HepG2 (cell line): Measurements from ENCODE around the gene MYPN. TPM values are rescaled to one million over a fixed set of nuclear protein-coding genes. Genes with fewer than 3 reads are reported as not detected.
A peak's percentile ranks its signal among the peaks of the same experiment; 100 is the strongest.

Experiments
- ATAC-seq: fragments of 200-7000 bp; cut with Tn5 transposase; 3 replicates; pipeline ENCODE4 v1.9.1; 2020; ENCODE audit warnings: mild to moderate bottlenecking, moderate library complexity
- BruUV-seq: library from RNA; stranded (reverse); fragments of 400-500 nt; replicated peaks from 2 replicates; lab custom pipeline; 2021; lab: Mats Ljungman, UMichigan
- CTCF ChIA-PET: fragments of 300-600 bp; formaldehyde crosslinking; extraction: SDS; loops from one replicate; lab custom pipeline; 2021; ENCODE audit warnings: low total read pairs, inconsistent platforms, low intra/inter-chr PET ratio; lab: Yijun Ruan, JAX
- POLR2A ChIA-PET: fragments of 350-600 bp; sonication (Branson Sonifier 250); formaldehyde crosslinking; loops from one replicate; lab custom pipeline; 2020; ENCODE audit warnings: antibody characterized with exemption, inconsistent platforms; lab: Yijun Ruan, JAX
- DNase-seq: peaks from one replicate; pipeline ENCODE4 v3.0.0-alpha.2; 2015; ENCODE audit warnings: low spot score
- FAIRE-seq: peaks from 3 replicates; lab custom pipeline; 2011; peaks lifted over from hg19 to GRCh38; lab: Jason Lieb, UNC
- H2AFZ ChIP-seq: one replicate; pipeline ENCODE4 v1.6.1; 2011; ENCODE audit warnings: low read length, inconsistent platforms
- H3K27ac ChIP-seq: fragments of 300-600 bp; 3 replicates; pipeline ENCODE4 v1.8.0; 2011; ENCODE audit warnings: mixed run types, mild to moderate bottlenecking, mixed read lengths, low read length, inconsistent platforms; ENCODE audit not compliant: insufficient read depth; ENCODE audit errors: extremely low read length
- H3K27me3 ChIP-seq, 2 experiments: fragments of 200-600 bp in 1 of 2; 2 replicates in 1 of 2; 3 replicates in 1 of 2; pipeline versions ENCODE4 v1.6.0 to v1.8.0; 2011; ENCODE audit warnings: low read length in 2 of 2, mild to moderate bottlenecking in 2 of 2, moderate library complexity in 2 of 2, inconsistent platforms in 1 of 2; ENCODE audit not compliant: insufficient read depth in 2 of 2, control insufficient read depth in 1 of 2
- H3K36me3 ChIP-seq, 2 experiments: fragments of 200-600 bp in 1 of 2; replicated peaks in 1 of 2; 2 replicates in 1 of 2; 3 replicates in 1 of 2; pipeline versions ENCODE4 v1.5.1 to v1.8.0; 2011; ENCODE audit warnings: low read length in 2 of 2, inconsistent platforms in 1 of 2; ENCODE audit not compliant: insufficient read depth in 2 of 2, control insufficient read depth in 1 of 2
- H3K4me1 ChIP-seq: 2 replicates; pipeline ENCODE4 v1.5.1; 2012; ENCODE audit warnings: low read length, inconsistent platforms; ENCODE audit not compliant: insufficient read depth
- H3K4me2 ChIP-seq: 2 replicates; pipeline ENCODE4 v1.6.0; 2011; ENCODE audit warnings: low read depth, low read length, inconsistent platforms
- H3K4me3 ChIP-seq, 3 experiments: fragments of 200-600 bp in 1 of 3; sonication (generic), shearing (Covaris generic) in 1 of 3; replicated peaks in 1 of 3; 2 replicates each; pipeline ENCODE4 v1.5.1; 2011 to 2016; ENCODE audit warnings: low read length in 3 of 3, inconsistent platforms in 2 of 3, low read depth in 2 of 3, mild to moderate bottlenecking in 2 of 3, control low read depth in 1 of 3, mixed read lengths in 1 of 3; ENCODE audit not compliant: insufficient read depth in 1 of 3
- H3K79me2 ChIP-seq: one replicate; pipeline ENCODE4 v1.6.1; 2011; ENCODE audit warnings: low read length, inconsistent platforms; ENCODE audit not compliant: insufficient read depth
- H3K9ac ChIP-seq: 2 replicates; pipeline ENCODE4 v1.6.0; 2011; ENCODE audit warnings: mild to moderate bottlenecking, low read depth, low read length, inconsistent platforms; ENCODE audit not compliant: insufficient read depth
- H3K9me3 ChIP-seq: 2 replicates; pipeline ENCODE4 v1.5.1; 2012; ENCODE audit warnings: mild to moderate bottlenecking, low read length
- H4K20me1 ChIP-seq: 2 replicates; pipeline ENCODE4 v1.6.0; 2011; ENCODE audit warnings: inconsistent platforms, mild to moderate bottlenecking, low read length, moderate library complexity; ENCODE audit not compliant: insufficient read depth
- HDAC2 ChIP-seq: sonication (generic); formaldehyde crosslinking; IDR thresholded peaks from 2 replicates; pipeline ENCODE4 v1.4.0; 2020; ENCODE audit warnings: missing genetic modification reagents
- HOXA9 ChIP-seq: sonication (generic); formaldehyde crosslinking; IDR thresholded peaks from 2 replicates; pipeline ENCODE4 v1.8.1; 2022; ENCODE audit warnings: missing genetic modification reagents, mild to moderate bottlenecking, moderate library complexity, borderline replicate concordance
- IRF2 ChIP-seq: IDR thresholded peaks from 2 replicates; pipeline ENCODE4 v1.6.1; 2018; ENCODE audit warnings: missing genetic modification reagents, missing compliant biosample characterization
- NFE2L2 ChIP-seq: fragments of 150-350 bp; IDR thresholded peaks from 2 replicates; pipeline ENCODE4 v1.6.1; 2014; ENCODE audit warnings: low read length
- NKX3-1 ChIP-seq: sonication (generic); formaldehyde crosslinking; IDR thresholded peaks from 2 replicates; pipeline ENCODE4 v1.5.0; 2020; ENCODE audit warnings: missing genetic modification reagents
- SAP130 ChIP-seq: IDR thresholded peaks from 2 replicates; pipeline ENCODE4 v1.6.1; 2016; ENCODE audit warnings: low read depth
- SIN3A ChIP-seq: IDR thresholded peaks from 2 replicates; pipeline ENCODE4 v1.6.1; 2011; ENCODE audit warnings: low read depth, mild to moderate bottlenecking, control low read depth, low read length, borderline replicate concordance
- ZMYM3 ChIP-seq: sonication (generic); formaldehyde crosslinking; IDR thresholded peaks from 2 replicates; pipeline ENCODE4 v1.5.1; 2020; ENCODE audit warnings: mild to moderate bottlenecking, missing genetic modification reagents
- ZNF431 ChIP-seq: sonication (generic); formaldehyde crosslinking; IDR thresholded peaks from 2 replicates; pipeline ENCODE4 v1.9.0; 2022; ENCODE audit warnings: missing genetic modification reagents, low read depth, mild to moderate bottlenecking, borderline replicate concordance
- ZNF550 ChIP-seq: sonication (generic); formaldehyde crosslinking; IDR thresholded peaks from 2 replicates; pipeline ENCODE4 v1.4.0; 2020; ENCODE audit warnings: mild to moderate bottlenecking, missing genetic modification reagents, borderline replicate concordance
- ZNF614 ChIP-seq: IDR thresholded peaks from 2 replicates; pipeline ENCODE4 v1.6.1; 2018; ENCODE audit warnings: missing biosample characterization, missing genetic modification reagents, inconsistent platforms, borderline replicate concordance
- ZNF670 ChIP-seq: sonication (generic); formaldehyde crosslinking; IDR thresholded peaks from 2 replicates; pipeline ENCODE4 v1.8.0; 2022; ENCODE audit warnings: mild to moderate bottlenecking, missing genetic modification reagents, borderline replicate concordance
- WGBS: methylation state at CpG from one replicate; pipeline ENCODE4 v1.1.6; 2017; ENCODE audit warnings: low lambda C conversion rate; 5-methylcytosine and 5-hydroxymethylcytosine counted together
- in situ Hi-C: cut with HindIII; loops from 2 replicates; pipeline ENCODE4 v1.10.0; 2017; ENCODE audit warnings: low pct_unique_long_range_greater_than_20kb; ENCODE audit not compliant: extremely low pct_ligation_motif_present
- intact Hi-C: fragments of 100-400 bp; cut with micrococcal nuclease; formaldehyde crosslinking; loops from one replicate; pipeline ENCODE4 v1.10.0; 2022; ENCODE audit not compliant: unreplicated experiment
- polyA plus RNA-seq, 8 experiments: library from polyadenylated mRNA; depleted of rRNA in 3 of 8; stranded (reverse) in 7 of 8; unstranded in 1 of 8; fragments of >200 nt; fragmentation: Illumina TruSeq in 4 of 8; extraction: Trizol in 4 of 8; gene quantifications; 2 replicates each; pipeline versions ENCODE4 v1.2.1 to v1.2.3, GENCODE V29; 2011 to 2016; ENCODE audit warnings: low read depth in 4 of 8, missing spikeins in 1 of 8, mixed read lengths in 1 of 8; ENCODE audit not compliant: insufficient read depth in 1 of 8
- total RNA-seq, 5 experiments: library from RNA; depleted of rRNA; stranded (reverse); fragments of >200 nt; fragmentation: Illumina TruSeq; extraction: Trizol; gene quantifications; 2 replicates each; pipeline ENCODE4 v1.2.3, GENCODE V29; 2016; ENCODE audit warnings: low read depth in 1 of 5
- TF ChIP-seq, protein P1 (sequence below): IDR thresholded peaks from 2 replicates; pipeline ENCODE4 v1.6.1; 2016
- TF ChIP-seq, protein P2 (sequence below): sonication (generic); formaldehyde crosslinking; IDR thresholded peaks from 2 replicates; pipeline ENCODE4 v1.5.1; 2020; ENCODE audit warnings: mild to moderate bottlenecking, missing genetic modification reagents
- TF ChIP-seq, protein P3 (sequence below): sonication (generic); formaldehyde crosslinking; IDR thresholded peaks from 2 replicates; pipeline ENCODE4 v1.5.0; 2020; ENCODE audit warnings: mild to moderate bottlenecking, missing genetic modification reagents, moderate library complexity

MYPN gene
- total and polyA plus RNA-seq, 2 of the 13 experiments (the other 11 are each of a cell fraction or from before 2014, with no cell fraction given), result not detected

DNA sequence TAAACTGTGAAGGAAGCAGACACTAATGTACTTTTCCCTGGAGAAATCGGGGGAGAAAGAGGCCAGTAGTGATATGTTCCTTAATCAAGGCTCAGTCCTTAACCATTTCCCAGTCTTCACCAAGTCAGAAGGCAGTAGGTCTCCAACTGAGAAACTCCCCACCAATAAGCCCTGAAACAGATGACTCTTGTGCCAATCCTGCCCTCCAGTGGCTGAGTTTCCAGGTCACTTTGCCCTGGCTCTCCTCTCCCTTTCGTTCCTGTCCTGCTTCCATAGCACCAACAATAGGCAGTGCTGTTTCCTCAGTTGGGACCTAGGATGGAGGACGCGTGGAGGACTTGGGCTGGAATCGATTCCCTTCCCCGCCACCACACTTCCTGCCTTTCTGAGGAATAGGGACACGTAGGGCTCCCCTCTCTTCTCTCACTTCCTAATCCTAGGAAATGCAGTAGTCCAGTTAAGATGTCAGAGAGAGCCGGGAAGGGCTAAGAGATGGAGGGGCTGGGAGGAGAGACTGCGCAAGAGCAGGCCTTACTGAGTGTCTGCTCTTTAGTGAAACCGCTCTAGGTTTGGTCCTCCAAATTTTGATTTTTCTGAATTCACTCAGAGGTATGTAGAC lies 99.2 kb downstream of the MYPN start (continued):
- no peak for TF ChIP-seq ZNF670 (CRISPR knock-in tag)
- TF ChIP-seq ZMYM3 (CRISPR knock-in tag), result 0 out of 2 replicates have a peak, but pooled peaks have one; percentile 21
- TF ChIP-seq SIN3A, result no peak
- TF ChIP-seq ZNF550, result no peak
- 0 out of 2 replicates have a peak, but pooled peaks have one; percentile 47 for TF ChIP-seq ZNF614 (CRISPR knock-in tag)
- no peak for TF ChIP-seq HDAC2 (CRISPR knock-in tag)
- no peak for TF ChIP-seq ZNF431 (CRISPR knock-in tag)
- TF ChIP-seq IRF2 (CRISPR knock-in tag), result 0 out of 2 replicates have a peak, but pooled peaks have one; percentile 23
- no peak for TF ChIP-seq NKX3-1 (CRISPR knock-in tag)
- TF ChIP-seq, protein P1, sequence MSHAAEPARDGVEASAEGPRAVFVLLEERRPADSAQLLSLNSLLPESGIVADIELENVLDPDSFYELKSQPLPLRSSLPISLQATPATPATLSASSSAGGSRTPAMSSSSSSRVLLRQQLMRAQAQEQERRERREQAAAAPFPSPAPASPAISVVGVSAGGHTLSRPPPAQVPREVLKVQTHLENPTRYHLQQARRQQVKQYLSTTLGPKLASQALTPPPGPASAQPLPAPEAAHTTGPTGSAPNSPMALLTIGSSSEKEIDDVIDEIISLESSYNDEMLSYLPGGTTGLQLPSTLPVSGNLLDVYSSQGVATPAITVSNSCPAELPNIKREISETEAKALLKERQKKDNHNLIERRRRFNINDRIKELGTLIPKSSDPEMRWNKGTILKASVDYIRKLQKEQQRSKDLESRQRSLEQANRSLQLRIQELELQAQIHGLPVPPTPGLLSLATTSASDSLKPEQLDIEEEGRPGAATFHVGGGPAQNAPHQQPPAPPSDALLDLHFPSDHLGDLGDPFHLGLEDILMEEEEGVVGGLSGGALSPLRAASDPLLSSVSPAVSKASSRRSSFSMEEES (CRISPR knock-in tag), result no peak
- no peak for TF ChIP-seq SAP130 (CRISPR knock-in tag)
- TF ChIP-seq, all 625 proteins: peak for 37

DNA sequence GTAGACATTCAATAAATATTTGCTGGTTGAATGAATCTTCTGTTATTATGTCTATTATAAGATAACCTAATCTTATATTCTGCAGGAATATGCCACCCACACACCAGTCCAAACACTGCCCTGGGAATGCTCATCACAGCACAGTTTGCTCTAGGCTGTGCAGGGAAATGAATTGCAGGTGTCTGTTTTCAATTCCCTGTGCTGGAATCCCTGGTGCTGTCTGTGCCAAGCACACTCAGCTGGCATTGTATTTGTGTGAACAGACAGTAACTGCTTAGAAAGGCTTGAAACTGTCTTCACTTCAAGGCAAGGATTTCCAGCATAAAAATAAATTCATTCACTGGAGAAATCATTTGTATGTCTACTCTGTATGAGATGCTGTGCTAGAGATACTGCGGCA lies 102.4 kb downstream of the MYPN start:
- ATAC-seq (no peak), FAIRE-seq (no peak), DNase-seq (no peak)
- BruUV-seq, result no TSS peak
- Histone ChIP-seq H3K9ac (no peak overlapping the region), H3K4me2 (no peak overlapping the region), H3K27me3 (0 out of 5 replicates have a peak, but pooled peaks cover 0 to 3% of the 10 kb centered on the region in 2 experiments), H3K27ac (no peak overlapping the region), H4K20me1 (no peaks in the 10 kb centered on the region), H2AFZ (no peak overlapping the region), H3K36me3 (no peaks in the 10 kb centered on the region), H3K79me2 (no peaks in the 10 kb centered on the region), H3K4me1 (peaks cover 7% of the 10 kb centered on the region; the same call in 1 of the 2 replicates), H3K9me3 (no peaks in the 10 kb centered on the region), H3K4me3 (no peak overlapping the region)
- intact Hi-C loops, result loop anchor here (1.0 to 2.0 kb wide), 2 partner anchors 91 to 137 kb away; no protein-coding TSS in a partner anchor
- ChIA-PET CTCF (interaction anchor here (2.5 kb wide), 1 partner anchor 91 kb away, joined by 20 read pairs; no protein-coding TSS in a partner anchor), POLR2A (no interaction called here)
- WGBS, result 0% methylated on average over 1 of the region's 1 CpG
- in situ Hi-C loops, result loop anchor here (5.0 to 10.0 kb wide), 2 partner anchors 91 to 357 kb away; no protein-coding TSS in a partner anchor
- TF ChIP-seq NFE2L2, result no peak
- TF ChIP-seq, protein P2, sequence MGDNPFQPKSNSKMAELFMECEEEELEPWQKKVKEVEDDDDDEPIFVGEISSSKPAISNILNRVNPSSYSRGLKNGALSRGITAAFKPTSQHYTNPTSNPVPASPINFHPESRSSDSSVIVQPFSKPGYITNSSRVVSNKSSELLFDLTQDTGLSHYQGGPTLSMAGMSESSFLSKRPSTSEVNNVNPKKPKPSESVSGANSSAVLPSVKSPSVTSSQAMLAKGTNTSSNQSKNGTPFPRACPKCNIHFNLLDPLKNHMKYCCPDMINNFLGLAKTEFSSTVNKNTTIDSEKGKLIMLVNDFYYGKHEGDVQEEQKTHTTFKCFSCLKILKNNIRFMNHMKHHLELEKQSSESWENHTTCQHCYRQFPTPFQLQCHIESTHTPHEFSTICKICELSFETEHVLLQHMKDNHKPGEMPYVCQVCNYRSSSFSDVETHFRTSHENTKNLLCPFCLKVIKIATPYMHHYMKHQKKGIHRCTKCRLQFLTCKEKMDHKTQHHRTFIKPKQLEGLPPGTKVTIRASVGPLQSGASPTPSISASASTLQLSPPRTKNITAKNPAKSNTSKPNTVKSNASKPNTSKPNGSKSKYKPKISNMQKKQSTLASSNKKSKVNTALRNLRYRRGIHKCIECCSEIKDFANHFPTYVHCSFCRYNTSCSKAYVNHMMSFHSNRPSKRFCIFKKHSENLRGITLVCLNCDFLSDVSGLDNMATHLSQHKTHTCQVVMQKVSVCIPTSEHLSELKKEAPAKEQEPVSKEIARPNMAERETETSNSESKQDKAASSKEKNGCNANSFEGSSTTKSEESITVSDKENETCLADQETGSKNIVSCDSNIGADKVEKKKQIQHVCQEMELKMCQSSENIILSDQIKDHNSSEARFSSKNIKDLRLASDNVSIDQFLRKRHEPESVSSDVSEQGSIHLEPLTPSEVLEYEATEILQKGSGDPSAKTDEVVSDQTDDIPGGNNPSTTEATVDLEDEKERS (CRISPR knock-in tag), result no peak
- TF ChIP-seq HOXA9 (CRISPR knock-in tag), result no peak
- TF ChIP-seq, protein P3, sequence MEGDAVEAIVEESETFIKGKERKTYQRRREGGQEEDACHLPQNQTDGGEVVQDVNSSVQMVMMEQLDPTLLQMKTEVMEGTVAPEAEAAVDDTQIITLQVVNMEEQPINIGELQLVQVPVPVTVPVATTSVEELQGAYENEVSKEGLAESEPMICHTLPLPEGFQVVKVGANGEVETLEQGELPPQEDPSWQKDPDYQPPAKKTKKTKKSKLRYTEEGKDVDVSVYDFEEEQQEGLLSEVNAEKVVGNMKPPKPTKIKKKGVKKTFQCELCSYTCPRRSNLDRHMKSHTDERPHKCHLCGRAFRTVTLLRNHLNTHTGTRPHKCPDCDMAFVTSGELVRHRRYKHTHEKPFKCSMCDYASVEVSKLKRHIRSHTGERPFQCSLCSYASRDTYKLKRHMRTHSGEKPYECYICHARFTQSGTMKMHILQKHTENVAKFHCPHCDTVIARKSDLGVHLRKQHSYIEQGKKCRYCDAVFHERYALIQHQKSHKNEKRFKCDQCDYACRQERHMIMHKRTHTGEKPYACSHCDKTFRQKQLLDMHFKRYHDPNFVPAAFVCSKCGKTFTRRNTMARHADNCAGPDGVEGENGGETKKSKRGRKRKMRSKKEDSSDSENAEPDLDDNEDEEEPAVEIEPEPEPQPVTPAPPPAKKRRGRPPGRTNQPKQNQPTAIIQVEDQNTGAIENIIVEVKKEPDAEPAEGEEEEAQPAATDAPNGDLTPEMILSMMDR (CRISPR knock-in tag), result no peak
